WTC11 (cell line): ENCODE results near the gene SPATC1L. TPM values are rescaled to one million over a fixed set of nuclear protein-coding genes. Genes with fewer than 3 reads are reported as not detected.
"Not testable (repeated sequence)": the region's sequence is repeated elsewhere in the genome, so short reads cannot be mapped to it uniquely, and the experiment has no call there.

Experiments
- ATAC-seq: fragments of 200-7000 bp; cut with Tn5 transposase; 2 replicates; pipeline ENCODE4 v1.10.0; 2021; ENCODE audit warnings: mild to moderate bottlenecking, moderate library complexity
- CTCF ChIA-PET: fragments of 300-600 bp; sonication (Branson Sonifier 250); formaldehyde crosslinking; loops from one replicate; lab custom pipeline; 2021; ENCODE audit warnings: antibody characterized with exemption; lab: Charles Lee
- POLR2A ChIA-PET: fragments of 350-600 bp; sonication (Branson Sonifier 250); formaldehyde crosslinking; loops from one replicate; lab custom pipeline; 2021; ENCODE audit warnings: antibody characterized with exemption; lab: Charles Lee
- DNase-seq: peaks from one replicate; pipeline ENCODE4 v3.0.0; 2021; ENCODE audit warnings: low spot score
- H3K27ac Mint-ChIP-seq: 2 replicates; pipeline ENCODE4 v1.8.0; 2021; ENCODE audit warnings: mixed read lengths
- H3K27me3 Mint-ChIP-seq: 2 replicates; pipeline ENCODE4 v1.8.0; 2021; ENCODE audit warnings: low read depth, mild to moderate bottlenecking, moderate library complexity, mixed read lengths
- H3K36me3 Mint-ChIP-seq: 2 replicates; pipeline ENCODE4 v1.8.0; 2021; ENCODE audit warnings: mixed read lengths
- H3K4me1 Mint-ChIP-seq: 2 replicates; pipeline ENCODE4 v1.8.0; 2022; ENCODE audit warnings: mixed read lengths
- H3K4me3 Mint-ChIP-seq: 2 replicates; pipeline ENCODE4 v1.8.0; 2021; ENCODE audit warnings: mild to moderate bottlenecking, moderate library complexity, mixed read lengths
- H3K9me3 Mint-ChIP-seq: 2 replicates; pipeline ENCODE4 v1.8.0; 2021; ENCODE audit warnings: mixed read lengths
- ATF1 ChIP-seq: sonication (generic); formaldehyde crosslinking; IDR thresholded peaks from 2 replicates; pipeline ENCODE4 v1.8.1; 2023; ENCODE audit warnings: mild to moderate bottlenecking, moderate library complexity, missing genetic modification reagents
- E2F1 ChIP-seq: sonication (generic); formaldehyde crosslinking; IDR thresholded peaks from 2 replicates; pipeline ENCODE4 v1.8.0; 2022; ENCODE audit warnings: mild to moderate bottlenecking, missing genetic modification reagents
- ELF4 ChIP-seq: sonication (generic); formaldehyde crosslinking; IDR thresholded peaks from 2 replicates; pipeline ENCODE4 v1.8.1; 2022; ENCODE audit warnings: low read depth, mild to moderate bottlenecking, moderate library complexity, missing genetic modification reagents
- FOXJ3 ChIP-seq: sonication (generic); formaldehyde crosslinking; IDR thresholded peaks from 2 replicates; pipeline ENCODE4 v1.9.0; 2021; ENCODE audit warnings: missing genetic modification reagents, mild to moderate bottlenecking, borderline replicate concordance
- IRF2 ChIP-seq: sonication (generic); formaldehyde crosslinking; IDR thresholded peaks from 2 replicates; pipeline ENCODE4 v1.8.0; 2022; ENCODE audit warnings: low read depth, missing genetic modification reagents, borderline replicate concordance
- MYBL2 ChIP-seq: sonication (generic); formaldehyde crosslinking; IDR thresholded peaks from 2 replicates; pipeline ENCODE4 v1.8.1; 2023; ENCODE audit warnings: mild to moderate bottlenecking, moderate library complexity, missing genetic modification reagents
- NFYB ChIP-seq: sonication (generic); formaldehyde crosslinking; conservative IDR thresholded peaks from 2 replicates; pipeline ENCODE4 v1.8.0; 2022; ENCODE audit warnings: low read depth, missing genetic modification reagents
- OVOL2 ChIP-seq: fragments of 250-450 bp; sonication (Bioruptor Pico); IDR thresholded peaks from 2 replicates; pipeline ENCODE4 v1.9.0; 2021; ENCODE audit warnings: mild to moderate bottlenecking, borderline replicate concordance
- RELA ChIP-seq: sonication (generic); formaldehyde crosslinking; IDR thresholded peaks from 2 replicates; pipeline ENCODE4 v1.8.1; 2022; ENCODE audit warnings: missing genetic modification reagents, mild to moderate bottlenecking, borderline replicate concordance
- RORB ChIP-seq: fragments of 250-450 bp; sonication (Bioruptor Pico); IDR thresholded peaks from 2 replicates; pipeline ENCODE4 v1.9.0; 2021; ENCODE audit warnings: mild to moderate bottlenecking
- SMAD3 ChIP-seq: sonication (generic); formaldehyde crosslinking; IDR thresholded peaks from 2 replicates; pipeline ENCODE4 v1.8.0; 2022; ENCODE audit warnings: missing genetic modification reagents, mild to moderate bottlenecking, borderline replicate concordance
- SMAD4 ChIP-seq: sonication (generic); formaldehyde crosslinking; IDR thresholded peaks from 2 replicates; pipeline ENCODE4 v1.8.0; 2022; ENCODE audit warnings: mild to moderate bottlenecking, missing genetic modification reagents
- ZNF121 ChIP-seq: sonication (generic); formaldehyde crosslinking; IDR thresholded peaks from 2 replicates; pipeline ENCODE4 v1.8.0; 2023; ENCODE audit warnings: missing genetic modification reagents
- ZNF232 ChIP-seq: sonication (generic); formaldehyde crosslinking; IDR thresholded peaks from 2 replicates; pipeline ENCODE4 v1.8.0; 2022; ENCODE audit warnings: mild to moderate bottlenecking, missing genetic modification reagents
- ZNF423 ChIP-seq: fragments of 250-450 bp; sonication (Bioruptor Pico); IDR thresholded peaks from 2 replicates; pipeline ENCODE4 v2.1.2; 2022; ENCODE audit warnings: mild to moderate bottlenecking, moderate library complexity
- ZNF671 ChIP-seq: fragments of 250-450 bp; sonication (Bioruptor Pico); IDR thresholded peaks from 2 replicates; pipeline ENCODE4 v1.8.0; 2021; ENCODE audit warnings: mild to moderate bottlenecking
- ZSCAN18 ChIP-seq: fragments of 250-450 bp; sonication (Bioruptor Pico); IDR thresholded peaks from 2 replicates; pipeline ENCODE4 v2.1.2; 2022; ENCODE audit warnings: mild to moderate bottlenecking, moderate library complexity
- total RNA-seq: library from RNA; stranded (reverse); gene quantifications from 3 replicates; pipeline ENCODE4 v1.2.3, GENCODE V29; 2021
- TF ChIP-seq, protein P1 (sequence below): sonication (generic); formaldehyde crosslinking; IDR thresholded peaks from 2 replicates; pipeline ENCODE4 v1.8.1; 2022; ENCODE audit warnings: missing genetic modification reagents, borderline replicate concordance
- TF ChIP-seq, protein P2 (sequence below): sonication (generic); formaldehyde crosslinking; IDR thresholded peaks from 2 replicates; pipeline ENCODE4 v1.8.1; 2022; ENCODE audit warnings: mild to moderate bottlenecking, moderate library complexity, missing genetic modification reagents

Gene SPATC1L
- total RNA-seq, 1 experiment from 2014 or later: 61.7 TPM

DNA sequence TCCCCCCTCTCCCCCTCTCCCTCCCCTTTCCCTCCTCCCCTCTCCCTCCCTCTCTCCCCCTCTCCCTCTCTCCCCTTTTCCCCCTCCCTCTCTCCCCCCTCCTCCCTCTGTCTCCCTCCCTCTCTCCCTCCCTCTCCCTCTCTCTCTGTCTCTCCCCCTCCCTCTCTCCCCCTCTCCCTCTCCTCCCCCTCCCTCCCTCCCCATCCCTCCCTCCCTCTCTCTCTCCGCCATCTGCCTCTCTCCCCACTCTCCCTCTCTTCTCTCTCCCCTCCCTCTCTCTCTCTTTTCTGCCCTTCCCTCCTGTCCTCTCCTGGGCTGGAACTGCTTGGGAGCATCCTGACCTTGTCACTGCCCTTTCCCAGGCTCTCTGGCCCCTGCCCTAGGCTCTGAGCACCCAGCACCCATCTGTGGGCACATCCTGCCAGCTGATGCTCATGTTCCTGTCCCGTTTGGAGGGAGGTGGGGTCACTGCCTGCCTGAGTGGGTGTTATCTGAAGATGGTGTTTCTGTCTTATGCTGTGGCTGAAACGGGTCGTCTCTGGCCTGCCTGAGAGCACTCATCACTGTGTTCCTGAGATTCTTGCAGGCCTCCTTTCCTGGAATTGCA lies 39.7 kb downstream of the SPATC1L start (continued):
- TF ChIP-seq, protein P1, sequence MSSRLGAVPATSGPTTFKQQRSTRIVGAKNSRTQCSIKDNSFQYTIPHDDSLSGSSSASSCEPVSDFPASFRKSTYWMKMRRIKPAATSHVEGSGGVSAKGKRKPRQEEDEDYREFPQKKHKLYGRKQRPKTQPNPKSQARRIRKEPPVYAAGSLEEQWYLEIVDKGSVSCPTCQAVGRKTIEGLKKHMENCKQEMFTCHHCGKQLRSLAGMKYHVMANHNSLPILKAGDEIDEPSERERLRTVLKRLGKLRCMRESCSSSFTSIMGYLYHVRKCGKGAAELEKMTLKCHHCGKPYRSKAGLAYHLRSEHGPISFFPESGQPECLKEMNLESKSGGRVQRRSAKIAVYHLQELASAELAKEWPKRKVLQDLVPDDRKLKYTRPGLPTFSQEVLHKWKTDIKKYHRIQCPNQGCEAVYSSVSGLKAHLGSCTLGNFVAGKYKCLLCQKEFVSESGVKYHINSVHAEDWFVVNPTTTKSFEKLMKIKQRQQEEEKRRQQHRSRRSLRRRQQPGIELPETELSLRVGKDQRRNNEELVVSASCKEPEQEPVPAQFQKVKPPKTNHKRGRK: no peak
- TF ChIP-seq ELF4 (CRISPR knock-in tag) (no peak), ZNF671 (CRISPR knock-in tag) (no peak), SMAD4 (no peak), ZNF423 (no peak)
- TF ChIP-seq, all 79 proteins: peak for 0

DNA sequence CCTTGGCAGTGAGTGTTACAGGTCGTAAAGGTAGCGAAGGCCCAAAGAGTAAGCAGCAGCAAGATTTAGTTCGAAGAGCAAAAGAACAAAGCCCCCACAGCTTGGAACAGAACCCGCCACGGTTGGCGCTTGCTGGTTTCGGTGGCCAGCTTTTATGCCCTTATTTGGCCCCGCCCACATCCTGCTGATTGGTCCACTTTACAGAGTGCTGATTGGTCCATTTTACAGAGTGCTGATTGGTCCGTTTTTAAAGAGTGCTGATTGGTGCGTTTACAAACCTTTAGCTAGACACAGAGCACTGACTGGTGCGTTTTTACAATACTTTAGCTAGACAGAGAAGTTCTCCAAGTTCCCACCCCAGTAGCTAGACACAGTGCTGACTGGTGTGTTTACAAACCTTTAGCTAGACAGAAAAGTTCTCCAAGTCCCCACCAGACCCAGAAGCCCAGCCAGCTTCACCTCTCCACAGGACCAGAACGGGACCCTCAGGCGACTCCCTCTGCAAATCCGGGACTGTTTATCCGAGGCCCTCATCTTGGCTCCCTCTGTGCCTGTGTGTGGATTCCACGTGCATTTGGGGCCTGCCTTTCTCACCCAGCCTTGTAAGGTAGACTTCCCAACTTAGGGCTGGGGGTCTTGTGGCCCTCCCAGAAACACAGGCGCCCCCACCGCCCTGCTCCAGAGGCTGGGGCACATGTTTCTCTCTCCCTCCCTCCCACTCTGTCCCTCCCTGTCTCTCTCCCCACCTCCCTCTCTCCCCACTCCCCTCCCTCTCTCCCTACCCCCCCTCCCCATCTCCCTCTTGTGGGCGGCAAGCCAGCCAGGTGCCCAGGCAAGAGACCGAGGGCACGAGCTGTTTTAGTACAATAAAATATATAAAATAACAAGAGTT lies 41.4 kb downstream of the SPATC1L start:
- H3K27me3 Mint-ChIP-seq: no peaks in the 10 kb centered on the region
- ATAC-seq (no peak), DNase-seq (no peak)
- peaks cover 10% of the 10 kb centered on the region for H3K4me1 Mint-ChIP-seq
- H3K4me3 Mint-ChIP-seq: no peak overlapping the region
- ChIA-PET POLR2A (interaction anchor here (0.5 kb wide), 1 partner anchor 14 kb away, joined by 3 read pairs; no protein-coding TSS in a partner anchor), CTCF (interaction anchor here (0.5 to 3.7 kb wide), 57 partner anchors 9 to 225 kb away, joined by 3 to 57 read pairs (median 3); partner anchors contain the start of genes COL6A1, FTCD and LSS)
- TF ChIP-seq SMAD4 (no peak), NFYB (peak; percentile 50), OVOL2 (CRISPR knock-in tag) (no peak), ATF1 (CRISPR knock-in tag) (no peak), RELA (no peak), FOXJ3 (CRISPR knock-in tag) (no peak), SMAD3 (CRISPR knock-in tag) (no peak), ZNF232 (CRISPR knock-in tag) (no peak)
- H3K27ac Mint-ChIP-seq: no peak overlapping the region
- peaks cover 10% of the 10 kb centered on the region for H3K36me3 Mint-ChIP-seq
- peaks cover 6% of the 10 kb centered on the region; the same call in 1 of the 2 replicates for H3K9me3 Mint-ChIP-seq

GRCh38 chr21:46141767-46142581 lies 42.3 kb downstream of the SPATC1L start:
- no peaks in the 10 kb centered on the region for H3K27me3 Mint-ChIP-seq
- ChIA-PET POLR2A (no interaction called here), CTCF (interaction anchor here (0.7 to 3.7 kb wide), 11 partner anchors 11 to 171 kb away, joined by 3 to 57 read pairs (median 5); no protein-coding TSS in a partner anchor)
- peaks cover 10% of the 10 kb centered on the region for H3K4me1 Mint-ChIP-seq
- DNase-seq (no peak), ATAC-seq (no peak)
- no peak overlapping the region for H3K4me3 Mint-ChIP-seq
- H3K36me3 Mint-ChIP-seq: peaks cover 10% of the 10 kb centered on the region
- peaks cover 6% of the 10 kb centered on the region; the same call in 1 of the 2 replicates for H3K9me3 Mint-ChIP-seq
- H3K27ac Mint-ChIP-seq: no peak overlapping the region
- TF ChIP-seq ZNF121 (CRISPR knock-in tag) (no peak), MYBL2 (CRISPR knock-in tag) (no peak), ZSCAN18 (CRISPR knock-in tag) (no peak), RORB (CRISPR knock-in tag) (no peak), IRF2 (CRISPR knock-in tag) (no peak), E2F1 (CRISPR knock-in tag) (no peak)
- TF ChIP-seq, protein P2, sequence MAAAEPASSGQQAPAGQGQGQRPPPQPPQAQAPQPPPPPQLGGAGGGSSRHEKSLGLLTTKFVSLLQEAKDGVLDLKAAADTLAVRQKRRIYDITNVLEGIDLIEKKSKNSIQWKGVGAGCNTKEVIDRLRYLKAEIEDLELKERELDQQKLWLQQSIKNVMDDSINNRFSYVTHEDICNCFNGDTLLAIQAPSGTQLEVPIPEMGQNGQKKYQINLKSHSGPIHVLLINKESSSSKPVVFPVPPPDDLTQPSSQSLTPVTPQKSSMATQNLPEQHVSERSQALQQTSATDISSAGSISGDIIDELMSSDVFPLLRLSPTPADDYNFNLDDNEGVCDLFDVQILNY (CRISPR knock-in tag): no peak
- TF ChIP-seq, protein P1: no peak

GRCh38 chr21:46140352-46141003 lies 43.8 kb downstream of the SPATC1L start:
- ATAC-seq, H3K4me3 Mint-ChIP-seq, DNase-seq, H3K4me1 Mint-ChIP-seq, H3K27me3 Mint-ChIP-seq, H3K9me3 Mint-ChIP-seq, POLR2A ChIA-PET, H3K27ac Mint-ChIP-seq: not testable (repeated sequence)
- H3K36me3 Mint-ChIP-seq: peaks cover 10% of the 10 kb centered on the region
- CTCF ChIA-PET: interaction anchor here (1.7 to 3.7 kb wide), 2 partner anchors 12 to 13 kb away, joined by 5 to 57 read pairs; no protein-coding TSS in a partner anchor
